NAMALWA (cell line): Measurements from ENCODE around the gene CDYL.
"Not testable (repeated sequence)": the region's sequence is repeated elsewhere in the genome, so short reads cannot be mapped to it uniquely, and the experiment has no call there.

Experiments used
- DNase-seq: peaks from one replicate; pipeline ENCODE4 v3.0.0-alpha.2; 2015; ENCODE audit warnings: low spot score

The CDYL gene

DNA sequence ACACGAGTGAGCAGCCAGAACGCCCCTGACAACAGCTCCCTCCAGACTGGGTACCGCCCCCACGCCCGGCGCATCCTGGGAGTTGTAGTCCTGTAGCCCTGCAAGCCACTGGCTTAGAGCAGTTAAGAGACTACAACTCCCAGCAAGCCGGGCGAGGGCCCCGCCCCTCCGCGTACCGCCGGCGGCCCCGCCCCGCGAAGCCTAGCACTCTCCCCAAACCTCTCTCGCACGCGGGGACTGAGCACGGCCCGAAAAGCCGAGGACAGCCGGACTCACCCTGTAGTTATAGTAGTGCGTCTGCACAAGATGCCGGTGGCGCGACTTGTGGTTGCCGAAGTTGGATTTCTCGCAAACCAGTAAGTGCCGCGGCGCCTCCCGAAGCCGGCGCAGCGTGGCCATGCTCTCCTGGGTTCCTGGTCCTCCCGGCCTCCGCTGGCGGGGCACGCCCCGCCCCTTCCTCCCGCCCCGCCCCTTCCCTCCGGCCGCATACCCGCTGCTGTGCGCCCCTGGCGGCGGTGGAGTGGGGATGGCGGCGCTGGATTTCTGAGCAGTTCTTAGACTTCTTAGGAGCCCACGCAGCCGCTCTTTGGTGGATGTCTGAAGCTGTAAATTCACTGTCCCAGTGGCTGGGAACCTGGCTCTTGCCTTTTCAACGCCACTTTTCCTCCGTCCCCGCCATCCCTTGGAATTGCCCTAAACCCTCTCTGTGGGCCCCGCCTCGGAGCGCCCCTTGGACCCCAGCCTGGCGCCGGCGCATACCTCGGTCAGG lies 227.6 kb downstream of the CDYL start, which contains the start of gene RPP40:
RPP40 (minus strand) TSS at position 434 of the 769 bp plus-strand sequence; CDS start at position 399, 35 bp downstream.
- peak; percentile 97 for DNase-seq

DNA sequence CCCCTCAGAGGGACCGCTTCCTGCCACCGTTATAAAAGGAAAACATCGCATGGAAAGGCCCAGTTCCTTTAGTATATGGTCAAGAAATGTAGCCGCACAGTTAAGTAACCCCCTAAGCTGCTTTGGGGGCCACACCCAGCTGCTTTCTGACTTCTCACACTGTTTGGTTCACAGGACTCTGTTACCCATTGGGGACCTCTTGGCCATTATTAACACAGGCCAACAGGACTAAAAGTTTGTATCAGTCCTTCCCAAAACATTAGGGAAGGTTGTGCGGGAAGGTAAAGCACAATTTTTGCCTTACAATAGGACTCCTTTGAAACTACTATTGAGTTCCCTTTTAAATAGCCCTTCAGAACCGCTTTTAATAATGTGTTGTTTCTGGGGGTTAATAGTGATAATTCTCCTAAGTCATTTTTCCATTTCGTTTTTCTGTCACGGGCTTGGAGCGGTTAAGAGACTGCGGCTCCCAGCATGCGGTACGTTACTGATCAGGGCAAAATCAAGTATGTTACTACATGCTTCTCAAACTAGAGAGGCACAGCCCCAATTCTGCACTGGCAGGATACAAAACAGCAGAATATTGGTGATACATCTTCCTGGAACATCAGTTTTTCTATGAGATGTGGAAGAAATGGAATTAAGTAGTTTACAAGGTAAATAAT lies 228.3 kb downstream of the CDYL start:
- no peak for DNase-seq

DNA sequence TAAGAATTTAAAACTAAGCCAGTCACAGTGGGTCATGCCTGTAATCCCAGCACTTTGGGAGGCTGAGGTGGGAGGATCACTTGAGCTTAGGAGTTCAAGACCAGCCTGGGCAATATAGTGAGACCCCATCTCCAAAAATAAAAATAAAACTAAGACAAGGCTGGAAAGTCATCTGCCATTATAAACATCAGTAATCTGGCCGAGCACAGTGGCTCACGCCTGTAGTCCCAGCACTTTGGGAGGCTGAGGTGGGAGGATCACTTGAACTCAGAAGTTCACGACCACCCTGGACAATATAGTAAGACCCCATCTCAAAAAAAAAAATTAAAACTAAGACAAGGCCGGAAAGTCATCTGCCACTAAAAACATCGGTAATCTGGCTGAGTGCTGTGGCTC lies 228.8 kb downstream of the CDYL start:
- not testable (repeated sequence) for DNase-seq
